GM12865 (cell line): ENCODE measurements around the gene KCNJ16.

Source experiments
- DNase-seq: peaks from one replicate; pipeline ENCODE4 v3.0.0; 2010; ENCODE audit warnings: low read depth
- H3K4me3 ChIP-seq: 2 replicates; pipeline ENCODE4 v1.5.1; 2011; ENCODE audit warnings: mild to moderate bottlenecking, low read depth, low read length, control low read depth
- TF ChIP-seq, protein P1 (sequence below): IDR thresholded peaks from 2 replicates; pipeline ENCODE4 v1.5.1; 2011; ENCODE audit warnings: low read length, control low read depth, low read depth, inconsistent platforms; ENCODE audit not compliant: insufficient read depth; ENCODE audit errors: missing control alignments

Gene KCNJ16

DNA sequence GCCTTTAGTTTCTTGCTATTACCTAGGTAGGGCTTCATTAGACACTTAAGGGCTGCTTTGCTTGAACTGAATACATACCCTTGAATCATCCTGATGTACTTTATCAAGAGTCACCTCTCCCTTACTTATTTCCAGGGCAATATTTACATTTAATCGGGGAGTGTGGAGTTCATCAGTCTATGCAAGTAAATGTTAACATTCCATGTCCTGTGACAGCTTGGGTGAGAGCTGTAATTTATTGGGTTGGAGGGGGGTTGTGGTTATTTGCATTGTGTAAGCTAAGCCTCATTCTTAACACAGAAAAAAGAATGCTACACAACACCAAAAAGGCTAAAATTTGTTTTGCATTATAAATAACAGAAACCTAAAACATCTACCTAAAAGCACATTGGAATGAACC lies 16.7 kb downstream of the KCNJ16 start:
- TF ChIP-seq, protein P1, sequence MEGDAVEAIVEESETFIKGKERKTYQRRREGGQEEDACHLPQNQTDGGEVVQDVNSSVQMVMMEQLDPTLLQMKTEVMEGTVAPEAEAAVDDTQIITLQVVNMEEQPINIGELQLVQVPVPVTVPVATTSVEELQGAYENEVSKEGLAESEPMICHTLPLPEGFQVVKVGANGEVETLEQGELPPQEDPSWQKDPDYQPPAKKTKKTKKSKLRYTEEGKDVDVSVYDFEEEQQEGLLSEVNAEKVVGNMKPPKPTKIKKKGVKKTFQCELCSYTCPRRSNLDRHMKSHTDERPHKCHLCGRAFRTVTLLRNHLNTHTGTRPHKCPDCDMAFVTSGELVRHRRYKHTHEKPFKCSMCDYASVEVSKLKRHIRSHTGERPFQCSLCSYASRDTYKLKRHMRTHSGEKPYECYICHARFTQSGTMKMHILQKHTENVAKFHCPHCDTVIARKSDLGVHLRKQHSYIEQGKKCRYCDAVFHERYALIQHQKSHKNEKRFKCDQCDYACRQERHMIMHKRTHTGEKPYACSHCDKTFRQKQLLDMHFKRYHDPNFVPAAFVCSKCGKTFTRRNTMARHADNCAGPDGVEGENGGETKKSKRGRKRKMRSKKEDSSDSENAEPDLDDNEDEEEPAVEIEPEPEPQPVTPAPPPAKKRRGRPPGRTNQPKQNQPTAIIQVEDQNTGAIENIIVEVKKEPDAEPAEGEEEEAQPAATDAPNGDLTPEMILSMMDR, result no peak
- H3K4me3 ChIP-seq, result no peak overlapping the region
- no peak for DNase-seq

DNA sequence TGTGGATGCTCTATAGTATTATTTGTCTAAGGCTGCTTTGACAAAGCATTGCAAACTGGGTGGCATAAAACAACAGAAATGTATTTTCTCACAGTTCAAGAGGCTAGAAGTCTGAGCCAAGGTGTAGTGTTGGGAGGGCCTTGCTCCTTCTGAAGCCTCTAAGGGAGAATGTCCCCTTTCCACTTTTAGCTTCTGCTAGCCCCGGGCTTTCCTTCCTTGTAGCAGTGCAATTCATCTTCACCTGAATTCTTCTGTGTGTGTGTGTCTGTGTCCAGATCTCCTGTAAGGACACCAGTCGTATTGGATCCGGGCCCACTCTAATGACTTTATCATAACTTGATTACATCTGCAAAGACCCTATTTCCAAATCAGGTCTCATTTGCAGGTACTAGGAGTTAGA lies 18.1 kb downstream of the KCNJ16 start:
- no peak for DNase-seq
- TF ChIP-seq, protein P1, result no peak
- no peak overlapping the region for H3K4me3 ChIP-seq

GRCh38 chr17:70095455-70095854 lies 20.4 kb downstream of the KCNJ16 start:
- no peak for DNase-seq
- no peak overlapping the region for H3K4me3 ChIP-seq
- TF ChIP-seq, protein P1, result no peak

DNA sequence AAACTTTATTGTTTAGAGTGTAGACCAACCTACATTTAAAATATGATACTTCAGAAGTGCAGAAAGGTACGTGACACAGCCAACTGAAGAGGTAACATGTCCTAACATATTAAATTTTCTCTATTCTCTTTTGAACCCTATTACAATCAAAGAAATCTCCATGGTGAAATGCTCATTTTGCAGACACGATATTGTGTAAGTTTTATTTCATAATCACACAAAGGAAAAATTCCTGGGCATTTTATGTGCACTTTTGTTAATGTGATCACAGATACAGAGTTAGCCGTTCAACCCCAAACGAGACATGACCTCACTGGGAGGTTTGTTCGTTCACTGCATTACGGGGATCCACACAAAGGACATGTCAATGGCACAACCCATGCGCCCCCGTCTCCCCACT lies 21.8 kb downstream of the KCNJ16 start:
- H3K4me3 ChIP-seq, result no peak overlapping the region
- DNase-seq, result no peak
- TF ChIP-seq, protein P1, result no peak

- no peak overlapping the region for H3K4me3 ChIP-seq
- TF ChIP-seq, protein P1, result no peak
- DNase-seq, result no peak
These were observed 23.0 kb downstream of the KCNJ16 start for GRCh38 chr17:70098030-70098429.

DNA sequence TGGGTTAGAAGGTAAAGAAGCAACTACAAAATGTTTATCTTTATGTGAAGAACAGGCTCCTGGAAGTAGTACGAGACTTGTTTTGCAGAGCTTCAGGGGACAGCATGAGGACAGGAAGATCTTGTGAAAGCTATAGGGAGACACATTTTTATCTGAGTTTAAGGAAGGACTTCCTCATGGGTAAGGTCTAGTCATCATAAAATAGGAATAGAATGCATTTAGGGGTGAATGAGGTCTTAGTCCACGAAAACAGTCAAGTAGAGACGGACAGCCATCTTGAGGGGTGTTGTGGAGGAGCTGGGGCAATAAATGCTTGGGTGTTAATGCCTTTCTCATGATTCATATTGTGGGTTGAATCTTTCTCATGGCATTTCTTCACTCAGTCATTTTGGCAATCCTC lies 24.3 kb downstream of the KCNJ16 start:
- DNase-seq, result no peak
- no peak overlapping the region for H3K4me3 ChIP-seq

DNA sequence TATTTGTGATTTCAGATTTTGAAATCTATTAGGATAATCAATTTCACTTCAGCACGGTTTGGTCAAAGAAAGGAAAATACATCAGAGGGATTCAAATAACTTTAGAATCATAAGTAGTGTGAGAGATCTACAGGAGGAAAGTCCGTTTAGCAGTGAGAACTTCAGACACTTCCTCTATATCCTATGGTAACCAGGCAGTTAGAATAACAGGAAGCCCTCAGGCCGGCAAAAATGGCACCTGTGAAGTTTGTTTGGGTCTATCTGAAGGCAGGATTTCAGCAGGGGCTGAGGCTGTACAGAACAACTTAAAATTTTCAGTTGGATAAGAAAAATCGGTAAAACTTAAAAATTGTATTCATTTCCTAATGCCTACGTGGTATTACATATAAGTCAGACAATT lies 24.9 kb downstream of the KCNJ16 start:
- no peak overlapping the region for H3K4me3 ChIP-seq
- DNase-seq, result no peak
- TF ChIP-seq, protein P1, result no peak

More for the DNA sequence above, 24.3 kb downstream of the KCNJ16 start:
- TF ChIP-seq, protein P1, result no peak
